Measurements from ENCODE around the gene HBP1.
"Not testable (repeated sequence)": the region's sequence is repeated elsewhere in the genome, so short reads cannot be mapped to it uniquely, and the experiment has no call there.

HBP1 gene

DNA sequence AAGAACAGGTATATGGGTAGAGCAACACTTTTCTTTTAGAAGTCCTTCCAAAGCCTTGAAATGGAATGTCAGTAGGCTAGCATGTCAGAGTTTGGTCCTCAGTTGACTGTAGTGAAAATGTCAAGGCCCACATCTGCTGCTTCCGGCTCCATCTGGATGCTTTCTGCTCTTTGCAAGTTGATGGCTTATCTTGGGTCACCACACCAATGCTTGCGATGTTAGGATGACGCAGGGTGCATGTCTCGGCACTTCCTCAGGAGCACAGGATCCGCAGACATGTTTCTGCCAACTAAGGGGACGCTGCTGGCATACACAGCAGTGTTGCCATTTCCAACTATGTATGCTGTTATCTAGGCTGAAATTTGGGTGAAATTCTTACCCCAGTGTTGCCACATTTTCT, 14.0 kb upstream of the HBP1 start:
- no peak for DNase-seq (ENCODE audit: low read depth in 3 of 3)

DNA sequence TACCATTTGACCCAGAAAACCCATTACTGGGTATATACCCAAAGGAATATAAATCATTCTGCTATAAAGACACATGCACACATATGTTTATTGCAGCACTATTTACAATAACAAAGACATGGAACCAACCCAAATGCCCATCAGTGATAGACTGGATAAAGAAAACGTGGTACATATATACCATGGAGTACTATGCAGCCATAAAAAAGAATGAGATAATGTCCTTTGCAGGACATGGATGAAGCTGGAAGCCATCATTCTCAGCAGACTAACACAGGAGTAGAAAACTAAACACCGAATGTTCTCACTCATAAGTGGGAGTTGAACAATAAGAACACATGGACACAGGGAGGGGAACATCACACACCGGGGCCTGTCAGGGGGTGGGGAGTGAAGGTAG, 13.1 kb upstream of the HBP1 start:
- not testable (repeated sequence) for DNase-seq (ENCODE audit: low read depth in 3 of 3)

DNA sequence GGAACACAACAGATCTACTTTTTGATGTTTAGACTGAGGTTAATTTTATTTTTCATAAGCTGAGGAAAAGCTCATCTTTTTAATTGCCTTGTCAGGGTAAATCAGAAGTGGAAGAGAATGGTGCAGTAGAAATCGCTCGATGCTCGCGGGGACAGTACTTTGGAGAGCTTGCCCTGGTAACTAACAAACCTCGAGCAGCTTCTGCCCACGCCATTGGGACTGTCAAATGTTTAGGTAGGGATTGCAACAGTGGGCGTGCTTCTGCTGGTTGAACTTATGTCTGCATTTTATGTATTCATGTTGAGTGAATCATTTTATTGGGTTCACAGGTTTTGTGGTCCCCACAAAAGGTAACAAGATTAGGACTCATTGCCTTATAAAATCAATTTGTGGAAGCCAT, 11.7 kb upstream of the HBP1 start:
- no peak for DNase-seq (ENCODE audit: low read depth in 3 of 3)

DNA sequence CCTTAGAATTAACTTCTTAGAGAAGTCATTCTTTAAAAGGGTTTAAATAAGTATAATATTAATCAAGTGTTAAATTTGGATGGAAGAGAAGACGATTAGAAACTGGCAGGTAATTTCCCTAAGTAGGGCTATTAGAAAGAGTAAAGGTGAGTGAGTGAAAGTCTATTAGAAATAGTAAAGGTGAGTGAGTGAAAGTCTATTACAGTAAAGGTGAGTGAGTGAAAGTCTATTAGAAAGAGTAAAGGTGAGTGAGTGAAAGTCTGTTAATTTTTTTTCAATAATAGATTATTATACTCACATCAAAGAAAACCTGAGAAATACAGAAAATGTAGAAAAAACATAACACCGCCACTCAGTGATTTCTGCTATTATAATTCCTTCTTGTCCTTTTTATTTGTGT, 10.8 kb upstream of the HBP1 start:
- no peak for DNase-seq (ENCODE audit: low read depth in 3 of 3)

DNA sequence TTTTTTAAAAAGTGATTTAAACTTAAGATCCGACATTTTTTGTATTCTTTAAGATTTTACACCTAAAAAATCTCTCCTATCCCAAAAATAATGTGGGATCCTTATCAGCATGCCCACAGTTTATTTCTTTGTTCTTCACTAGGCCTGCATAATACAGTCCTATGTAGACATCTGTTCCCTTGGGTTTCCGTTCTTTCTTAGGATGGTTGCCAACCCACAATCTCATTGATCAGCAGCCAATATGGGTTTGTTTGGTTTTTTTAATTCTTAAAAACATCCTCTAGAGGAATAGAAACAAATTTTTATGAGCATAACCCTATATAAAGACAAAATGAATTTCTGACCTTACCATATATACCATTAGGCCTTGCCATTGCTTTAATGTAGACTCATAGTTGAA, 8.4 kb upstream of the HBP1 start:
- DNase-seq (ENCODE audit: low read depth in 3 of 3) = no peak

DNA sequence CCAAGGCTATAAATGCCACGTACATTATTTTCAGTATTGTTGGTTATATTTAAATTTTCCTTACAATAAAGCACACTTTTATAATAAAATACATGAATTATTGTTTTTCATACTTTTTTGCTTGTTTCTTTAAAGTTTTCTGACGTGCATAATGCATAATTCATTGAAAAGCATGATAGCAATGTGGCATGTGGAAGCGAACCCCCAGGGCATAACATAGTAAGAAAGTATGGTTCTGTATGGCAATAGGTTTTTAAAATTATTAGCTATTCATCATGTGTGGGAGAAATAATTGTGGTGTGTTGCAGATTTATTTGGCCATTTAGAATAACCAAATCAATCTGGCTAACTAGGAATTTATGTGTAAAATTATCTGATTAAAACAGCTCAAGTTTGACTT, 7.4 kb upstream of the HBP1 start:
- no peak for DNase-seq (ENCODE audit: low read depth in 3 of 3)

DNA sequence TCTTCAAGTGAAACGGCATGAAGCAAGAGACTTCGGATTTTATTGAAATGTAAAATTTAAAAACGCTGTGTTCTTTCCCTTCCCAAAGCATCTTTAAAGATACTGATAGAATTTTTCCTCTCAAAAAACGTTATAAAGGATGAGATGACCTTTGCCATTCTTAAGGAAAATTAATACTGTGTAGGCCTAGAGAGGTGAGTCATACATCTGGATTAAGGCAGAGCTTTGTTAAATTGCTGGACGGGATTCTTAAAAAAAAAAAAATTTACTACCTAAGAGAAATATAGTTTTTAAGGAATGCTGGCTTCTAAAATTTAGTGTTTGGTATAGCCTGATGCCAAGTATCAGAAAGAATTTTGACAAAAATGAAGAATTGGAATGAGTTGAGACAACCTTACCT, 6.3 kb upstream of the HBP1 start:
- DNase-seq (ENCODE audit: low read depth in 3 of 3) = no peak

DNA sequence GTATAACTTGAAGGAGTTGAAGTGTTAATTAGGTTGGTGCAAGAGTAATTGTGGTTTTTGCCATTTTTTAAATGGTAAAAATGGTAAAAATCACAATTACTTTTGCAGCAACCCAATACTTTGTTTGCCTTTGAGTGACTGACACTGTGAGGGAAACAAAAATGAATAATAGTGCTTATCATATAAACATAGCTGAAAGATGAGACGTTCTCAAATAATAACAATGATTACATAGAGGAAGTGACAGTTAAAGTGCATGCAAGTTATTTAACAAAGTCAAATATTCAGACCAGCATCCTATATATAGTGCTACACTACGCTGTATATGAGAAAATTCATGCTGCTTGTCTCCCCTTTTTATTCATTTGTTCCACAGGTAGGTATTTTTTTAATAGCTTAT, 4.7 kb upstream of the HBP1 start:
- no peak for DNase-seq (ENCODE audit: low read depth in 3 of 3)

DNA sequence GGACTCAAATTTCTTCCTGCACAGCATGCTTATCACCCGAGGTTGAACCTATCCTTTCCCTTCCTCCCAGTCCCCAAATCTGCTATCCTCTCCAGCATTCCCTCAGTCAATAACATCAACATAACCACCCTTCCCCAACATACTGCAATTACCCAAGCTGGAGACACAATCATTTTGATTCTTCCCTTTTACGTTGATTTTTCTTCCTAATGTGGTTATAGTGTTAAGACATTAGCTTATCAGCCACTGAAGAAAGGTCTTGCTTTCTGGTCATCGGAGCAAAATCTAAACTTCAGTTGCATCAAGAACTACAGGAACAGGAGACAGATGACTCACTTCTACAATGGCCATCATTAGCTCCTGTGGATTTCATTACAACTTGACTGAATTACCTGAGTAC, 3.5 kb upstream of the HBP1 start:
- DNase-seq (ENCODE audit: low read depth in 3 of 3) = no peak

DNA sequence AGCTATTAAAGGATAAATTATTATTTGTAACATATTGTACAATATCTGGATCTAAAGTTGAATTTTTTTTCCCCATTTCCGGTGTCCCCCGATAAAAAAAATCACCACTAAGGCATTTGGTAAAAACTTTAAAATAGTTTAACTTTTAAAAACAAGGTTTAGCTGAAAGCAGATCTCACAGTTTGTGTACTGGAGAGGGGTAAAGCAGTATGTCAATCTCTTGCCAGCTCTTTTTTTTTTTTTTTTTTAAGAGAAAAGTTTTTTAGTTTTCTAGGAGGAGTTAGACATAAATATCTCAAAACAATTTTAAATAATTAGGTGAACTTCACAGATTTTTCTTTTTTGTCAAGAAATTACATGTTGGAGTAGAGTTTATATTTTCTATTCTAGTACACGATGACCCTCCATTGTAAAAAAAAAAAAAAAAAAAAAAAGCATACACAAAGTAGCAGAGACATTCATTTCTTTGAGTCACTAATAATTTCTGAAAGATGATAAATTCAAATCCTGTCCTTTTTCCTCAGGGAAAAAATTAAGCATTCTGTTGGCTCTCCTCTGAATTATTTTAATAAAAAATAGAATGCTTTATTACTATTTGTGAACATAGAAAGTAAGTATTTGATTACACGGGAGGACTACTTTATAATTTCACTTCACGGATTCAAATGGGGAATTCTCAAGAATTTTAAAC, 1.9 kb upstream of the HBP1 start:
- DNase-seq (ENCODE audit: low read depth in 3 of 3) = no peak

DNA sequence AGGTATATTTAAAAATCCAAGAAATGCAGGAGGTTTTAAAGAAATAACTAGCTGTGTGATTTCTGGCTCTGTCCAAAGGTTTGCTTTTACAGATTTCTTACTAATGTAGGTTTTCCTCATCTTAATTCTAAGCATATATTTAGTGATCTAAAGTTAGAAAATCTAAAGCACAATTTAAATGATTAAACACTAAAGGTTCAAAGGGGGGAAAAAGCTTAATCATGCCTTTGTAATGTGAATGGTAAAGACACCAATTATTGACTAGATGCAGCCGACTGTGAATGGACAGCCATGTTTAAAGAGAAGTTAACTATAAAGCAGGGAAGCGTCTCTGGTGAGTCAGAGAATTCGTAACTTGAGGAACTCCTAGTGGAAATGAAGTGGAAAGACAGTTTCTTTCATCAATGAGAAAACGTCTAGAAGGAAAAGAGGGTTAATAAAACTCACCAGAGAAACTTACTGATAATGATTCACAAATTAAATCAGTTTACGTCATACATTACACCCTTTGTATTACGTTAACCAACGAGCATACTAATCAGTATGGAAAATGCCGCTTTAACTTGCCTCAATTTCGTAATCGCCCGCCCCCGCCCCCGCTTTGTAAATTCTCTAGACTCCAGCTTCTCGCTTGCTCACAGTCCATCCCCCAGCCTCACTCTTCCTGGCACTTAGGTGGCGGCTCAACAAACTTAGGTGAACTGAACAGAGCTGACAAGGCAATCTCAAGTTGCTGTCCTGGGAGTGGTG, 1.1 kb upstream of the HBP1 start:
- peak in 2 of 3 donors; percentile 41 to 50 for DNase-seq (ENCODE audit: low read depth in 3 of 3)

DNA sequence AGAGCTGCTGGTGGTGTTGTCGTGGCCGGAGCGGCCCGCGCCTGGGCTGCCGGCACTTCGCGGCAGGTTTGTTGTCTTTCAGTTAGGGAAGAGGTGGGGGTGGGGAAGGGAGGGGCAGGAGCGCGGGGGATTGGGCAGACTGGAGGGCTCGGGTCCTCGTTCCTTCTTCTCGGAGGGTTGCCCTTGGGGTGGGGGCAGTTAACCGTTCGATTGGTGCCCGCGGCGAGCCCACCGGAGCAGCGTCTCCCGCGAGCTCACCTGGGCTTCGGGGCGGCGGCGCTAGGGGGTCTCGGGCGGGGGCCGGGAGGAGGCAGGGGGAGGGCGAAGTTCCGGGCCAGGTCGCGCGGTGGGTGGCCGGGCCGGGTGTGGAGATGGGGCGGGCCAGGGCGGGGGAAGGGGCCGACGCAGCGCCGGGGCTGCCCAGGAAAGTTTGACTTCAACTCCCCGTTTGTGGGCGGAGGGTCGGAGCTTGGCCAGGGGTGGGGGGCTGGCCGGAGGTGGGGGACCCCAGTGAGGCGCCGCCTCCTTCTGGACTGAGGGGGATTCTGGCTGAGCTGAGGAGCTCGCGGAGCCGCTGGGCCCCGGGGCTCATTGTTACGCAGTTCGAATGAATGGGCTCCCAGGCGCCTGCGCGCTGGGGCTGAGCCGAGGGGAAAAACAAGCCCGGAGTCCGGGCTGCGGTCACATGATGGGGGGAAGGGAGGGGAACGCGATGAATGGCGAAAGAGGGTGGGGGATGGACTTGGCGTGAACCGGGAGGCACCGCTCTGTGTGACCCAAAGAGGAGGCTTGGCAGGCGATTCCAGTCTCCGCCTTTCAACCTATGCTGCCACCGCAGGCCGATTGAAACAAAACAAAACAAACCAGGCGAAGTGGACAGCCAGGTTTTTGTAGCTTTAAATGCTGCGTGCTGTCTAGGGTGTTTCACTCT, 582 bp downstream of the HBP1 start:
- DNase-seq (ENCODE audit: low read depth in 3 of 3) = peak; percentile 81 to 86 (median 84)

DNA sequence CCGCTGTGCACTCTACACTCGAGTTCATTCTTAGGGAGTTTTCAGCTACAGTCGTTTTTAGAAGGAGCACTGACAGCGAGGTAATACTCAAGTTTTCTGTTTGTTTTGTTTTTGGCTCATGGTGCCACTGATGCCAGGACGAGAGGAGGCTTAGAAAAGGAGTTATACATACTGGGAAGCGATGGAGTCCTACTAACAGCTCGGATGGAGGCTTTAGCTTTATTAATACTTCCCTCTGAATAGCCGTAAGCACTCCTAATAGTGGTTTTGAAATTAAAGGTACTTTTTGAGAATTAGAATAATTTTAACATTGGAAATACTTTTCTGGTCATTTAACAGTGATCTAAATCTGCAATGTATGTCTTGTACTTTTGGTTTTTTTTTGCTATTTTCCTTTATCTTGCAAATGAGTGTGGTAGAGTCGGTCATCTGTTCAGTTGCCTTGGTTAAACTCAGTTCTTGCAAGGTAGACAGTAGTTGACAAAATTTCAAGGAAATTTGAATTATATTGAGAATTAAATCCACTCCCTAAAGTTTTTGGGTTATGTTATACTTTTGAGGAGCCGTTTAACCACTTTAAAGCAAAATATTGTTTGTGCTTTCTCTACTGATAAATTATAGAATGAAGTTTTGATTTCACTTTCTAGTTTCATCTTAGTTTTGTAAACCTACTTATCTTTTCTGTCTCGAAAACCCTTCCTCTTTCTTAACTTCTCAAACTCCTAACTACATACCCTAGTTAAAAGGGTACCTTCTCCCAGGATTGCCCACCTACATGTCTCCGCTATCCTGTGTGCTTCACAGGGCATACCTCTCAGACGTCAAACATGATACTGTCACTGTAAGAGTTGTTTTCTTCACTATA, 1.5 kb downstream of the HBP1 start:
- DNase-seq (ENCODE audit: low read depth in 3 of 3) = no peak

DNA sequence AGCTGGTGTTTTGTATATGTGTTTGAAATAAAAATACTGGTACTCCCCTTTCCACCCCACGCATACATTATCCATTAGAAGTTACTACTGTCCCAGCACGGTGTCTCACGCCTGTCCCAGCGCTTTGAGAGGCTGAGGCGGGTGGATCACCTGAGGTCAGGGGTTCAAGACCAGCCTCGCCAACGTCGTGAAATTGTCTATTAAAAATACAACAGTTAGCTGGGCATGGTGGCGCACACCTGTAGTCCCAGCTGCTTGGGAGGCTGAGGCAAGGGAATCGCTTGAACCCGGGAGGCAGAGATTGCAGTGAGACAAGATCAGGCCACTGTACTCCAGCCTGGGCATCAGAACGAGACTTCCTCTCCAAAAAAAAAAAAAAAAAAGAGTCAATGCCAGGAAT, 2.7 kb downstream of the HBP1 start:
- no peak for DNase-seq (ENCODE audit: low read depth in 3 of 3)

DNA sequence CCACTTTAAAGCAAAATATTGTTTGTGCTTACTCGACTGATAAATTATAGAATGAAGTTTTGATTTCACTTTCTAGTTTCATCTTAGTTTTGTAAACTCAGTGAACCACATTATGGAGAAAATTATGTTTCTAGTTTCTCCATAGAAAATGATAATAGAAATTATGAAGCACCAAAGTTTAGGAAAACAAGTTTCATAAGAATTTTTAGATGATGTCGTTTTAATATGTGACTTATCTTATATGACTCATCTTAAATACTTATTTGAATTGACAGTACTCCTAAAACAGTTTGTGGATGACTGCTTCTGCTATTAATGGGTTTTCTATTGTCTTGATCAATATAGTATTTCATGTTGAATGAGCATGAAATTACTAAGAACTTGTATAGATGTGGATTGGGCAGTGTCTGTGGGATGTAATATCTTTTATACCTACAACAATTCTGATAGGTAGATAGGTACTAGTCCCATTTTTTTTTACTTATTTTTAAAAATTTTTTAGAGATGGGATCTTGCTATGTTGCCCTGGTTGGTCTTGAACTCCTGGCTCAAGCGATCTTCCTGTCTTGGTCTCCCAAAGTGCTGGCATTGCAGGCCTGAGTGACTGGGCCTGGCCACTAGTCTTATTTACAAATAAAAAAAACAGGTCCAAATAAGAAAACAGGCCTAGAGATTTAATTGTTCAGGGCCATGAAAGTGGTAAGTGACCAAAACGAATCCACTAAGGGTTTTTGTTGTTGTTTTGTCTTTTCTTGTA, 3.7 kb downstream of the HBP1 start:
- DNase-seq (ENCODE audit: low read depth in 3 of 3) = no peak

DNA sequence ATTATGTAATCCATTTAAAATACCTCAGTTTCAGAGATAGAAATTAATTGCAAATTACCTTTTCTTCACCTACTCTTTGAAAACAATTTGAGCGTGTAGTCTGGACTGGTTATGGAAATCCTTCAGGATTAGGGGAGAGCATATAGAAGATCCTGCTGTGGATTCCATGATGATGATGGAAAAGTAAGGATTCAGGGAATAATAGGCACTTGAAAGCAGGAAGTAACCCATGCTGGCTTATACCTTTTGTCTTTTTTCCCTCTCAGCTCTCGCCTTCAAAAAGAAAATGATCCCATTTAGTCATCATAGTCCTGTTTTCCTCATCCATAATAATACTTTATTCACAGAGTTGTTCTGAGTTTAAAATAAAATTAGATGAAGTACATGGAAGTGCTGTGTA, 4.4 kb downstream of the HBP1 start:
- DNase-seq (ENCODE audit: low read depth in 3 of 3) = no peak

DNA sequence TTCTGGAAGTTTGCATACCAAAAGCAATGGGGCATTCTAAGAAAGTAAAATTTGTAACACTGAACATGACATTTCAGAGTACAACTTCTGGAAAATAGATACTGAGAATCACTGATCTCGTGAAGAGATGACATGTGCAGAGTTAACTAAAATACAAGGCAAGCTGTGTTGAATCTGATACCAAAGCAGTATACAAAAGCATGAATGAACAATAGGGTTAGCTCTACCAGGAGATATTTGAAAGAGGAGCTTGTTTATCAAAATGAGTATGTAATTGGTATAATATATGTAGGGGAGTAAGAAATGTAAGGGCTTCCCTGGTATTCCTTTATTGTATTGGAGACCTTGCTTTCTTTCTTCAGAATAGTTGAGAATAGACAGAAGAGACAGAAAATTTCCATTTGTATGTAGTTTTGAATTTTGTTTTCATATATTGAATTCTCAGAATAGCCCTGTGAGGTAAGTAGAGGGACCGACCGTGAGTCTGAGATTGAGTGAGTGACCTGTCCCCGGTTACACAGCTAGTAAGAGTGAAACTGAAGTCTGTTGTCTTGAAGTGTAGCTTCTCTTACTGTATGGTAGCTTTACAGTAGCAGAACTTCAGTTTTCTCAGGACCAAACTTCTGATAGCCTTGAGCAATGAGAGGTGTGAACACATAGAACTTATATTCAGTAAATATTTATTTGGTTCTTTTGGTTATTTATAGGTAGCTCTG, 5.0 kb downstream of the HBP1 start:
- no peak for DNase-seq (ENCODE audit: low read depth in 3 of 3)

DNA sequence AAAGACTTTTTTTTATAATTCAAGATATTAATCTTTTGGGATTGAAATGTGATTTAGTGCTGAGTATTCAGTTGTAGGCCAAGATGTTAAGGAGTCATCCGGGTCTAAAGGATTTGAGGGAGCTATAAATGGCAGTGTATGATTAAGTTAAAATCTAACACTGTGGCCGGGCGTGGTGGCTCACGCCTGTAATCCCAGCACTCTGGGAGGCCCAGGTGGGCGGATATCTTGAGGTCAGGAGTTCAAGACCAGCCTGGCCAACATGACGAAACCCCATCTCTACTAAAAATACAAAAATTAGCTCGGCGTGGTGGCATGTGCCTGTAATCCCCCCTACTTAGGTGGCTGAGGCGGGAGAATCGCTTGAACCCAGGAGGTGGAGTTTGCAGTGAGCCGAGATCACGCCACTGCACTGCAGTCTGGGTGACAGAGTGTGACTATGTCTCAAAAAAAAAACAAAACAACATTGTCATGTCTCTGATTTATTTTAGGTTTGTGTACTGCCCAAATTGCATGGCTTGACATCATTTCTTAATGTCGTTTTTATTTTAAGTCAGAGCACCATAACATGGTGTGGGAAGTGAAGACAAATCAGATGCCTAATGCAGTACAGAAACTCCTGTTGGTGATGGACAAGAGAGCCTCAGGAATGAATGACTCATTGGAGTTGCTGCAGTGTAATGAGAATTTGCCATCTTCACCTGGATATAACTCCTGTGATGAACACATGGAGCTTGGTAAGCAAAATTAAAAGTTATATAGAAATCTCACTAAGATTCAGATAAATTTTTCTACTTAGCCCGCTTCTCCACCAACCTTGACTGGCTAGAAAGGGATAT, 10.7 kb downstream of the HBP1 start:
- DNase-seq (ENCODE audit: low read depth in 3 of 3) = no peak

DNA sequence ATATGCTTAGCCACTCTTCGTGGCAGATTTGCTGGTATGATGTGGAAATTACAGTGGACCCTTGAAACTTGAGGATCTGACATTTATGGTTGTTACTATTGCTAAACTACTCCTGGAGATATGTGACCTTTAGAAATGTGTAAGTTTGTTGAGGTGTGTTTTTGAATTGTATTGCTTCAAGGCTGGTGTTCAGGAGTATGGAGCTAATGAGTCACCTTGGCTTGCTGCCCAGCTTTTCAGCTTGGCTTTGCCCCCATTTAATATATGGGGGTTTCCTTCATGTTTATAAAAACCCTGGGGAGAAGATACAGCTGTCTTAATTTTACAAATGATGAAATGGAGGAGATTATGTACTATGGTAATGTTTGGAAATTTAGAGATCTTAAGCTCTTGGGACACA, 11.6 kb downstream of the HBP1 start:
- peak; percentile 42 to 47 (median 46) for DNase-seq (ENCODE audit: low read depth in 3 of 3)

Measured in stimulated activated CD4-positive, alpha-beta T cell treated with anti-CD3 and anti-CD28 coated beads, TNF-alpha, amount 100 ng/mL, for 48 hours (primary cell).